ENCODE results near the gene POLD2. TPM values are rescaled to one million over a fixed set of nuclear protein-coding genes. Genes with fewer than 3 reads are reported as not detected.

POLD2 gene
- total RNA-seq, 1 experiment from 2014 or later, result 154 TPM

GRCh38 chr7:44148166-44148565, 24.8 kb upstream of the POLD2 start:
- no peak for ATAC-seq
- no peak for DNase-seq (ENCODE audit: low spot score)
- Mint-ChIP-seq H3K27ac (no peak overlapping the region), H3K36me3 (no peaks in the 10 kb centered on the region), H3K4me1 (peaks cover 21% of the 10 kb centered on the region), H3K4me3 (no peak overlapping the region), H3K9me3 (no peaks in the 10 kb centered on the region), H3K27me3 (ENCODE audit: low read depth) (peaks cover 40% of the 10 kb centered on the region)
- POLR2A ChIA-PET, result no interaction called here
- CTCF ChIA-PET, result interaction anchor here (1.0 to 2.6 kb wide), 4 partner anchors 10 to 70 kb away, joined by 3 to 8 read pairs (median 6); no protein-coding TSS in a partner anchor
- no peak for TF ChIP-seq E2F4 (CRISPR knock-in tag; IDR thresholded peaks at IDR 0.05; ENCODE audit: borderline replicate concordance, low read depth)
- TF ChIP-seq SP1 (CRISPR knock-in tag; conservative IDR thresholded peaks at IDR 0.05), result no peak
- no peak for TF ChIP-seq E2F1 (CRISPR knock-in tag; IDR thresholded peaks at IDR 0.05)
- no peak for TF ChIP-seq CBFB (CRISPR knock-in tag; IDR thresholded peaks at IDR 0.05; ENCODE audit: low read depth)
- TF ChIP-seq ZNF263 (CRISPR knock-in tag; IDR thresholded peaks at IDR 0.05; ENCODE audit: low read depth), result no peak
- TF ChIP-seq ZNF671 (CRISPR knock-in tag; IDR thresholded peaks at IDR 0.05), result no peak
- no peak for TF ChIP-seq MXD4 (CRISPR knock-in tag; IDR thresholded peaks at IDR 0.05; ENCODE audit: borderline replicate concordance)
- TF ChIP-seq NR1H2 (CRISPR knock-in tag; IDR thresholded peaks at IDR 0.05), result no peak
- no peak for TF ChIP-seq ZNF121 (CRISPR knock-in tag; IDR thresholded peaks at IDR 0.05)
- no peak for TF ChIP-seq ZNF281 (CRISPR knock-in tag; IDR thresholded peaks at IDR 0.05)
- TF ChIP-seq ZBTB21 (CRISPR knock-in tag; IDR thresholded peaks at IDR 0.05; ENCODE audit: borderline replicate concordance), result no peak
- TF ChIP-seq NR2C2 (CRISPR knock-in tag; IDR thresholded peaks at IDR 0.05), result no peak
- no peak for TF ChIP-seq JAZF1 (CRISPR knock-in tag; IDR thresholded peaks at IDR 0.05)
- TF ChIP-seq ZNF512 (CRISPR knock-in tag; IDR thresholded peaks at IDR 0.05; ENCODE audit: borderline replicate concordance), result no peak
- TF ChIP-seq IRF2 (CRISPR knock-in tag; IDR thresholded peaks at IDR 0.05; ENCODE audit: borderline replicate concordance, low read depth), result no peak
- TF ChIP-seq ARID4B (CRISPR knock-in tag; IDR thresholded peaks at IDR 0.05; ENCODE audit: borderline replicate concordance), result no peak
- TF ChIP-seq ZNF219 (CRISPR knock-in tag; IDR thresholded peaks at IDR 0.05; ENCODE audit: borderline replicate concordance), result no peak
- no peak for TF ChIP-seq ZNF138 (CRISPR knock-in tag; conservative IDR thresholded peaks at IDR 0.05)

Data from WTC11 (cell line).